Cardiac muscle cell (in vitro differentiated cells and primary cell): ENCODE data around the gene LCN1. TPM values are rescaled to one million over a fixed set of nuclear protein-coding genes. Genes with fewer than 3 reads are reported as not detected.
A peak's percentile ranks its signal among the peaks of the same experiment; 100 is the strongest.

Source experiments
- DNase-seq, 2 donors: peaks; one replicate each; pipeline versions ENCODE4 v3.0.0 to v3.0.0-alpha.2; 2010 to 2017; ENCODE audit warnings: low read depth in 1 of 2, low spot score in 1 of 2
- H3K27ac ChIP-seq: fragments of 200-600 bp; sonication (generic); 2 replicates; pipeline ENCODE4 v1.5.1; 2016
- H3K27me3 ChIP-seq: fragments of 200-600 bp; sonication (generic); 2 replicates; pipeline ENCODE4 v1.6.0; 2016; ENCODE audit warnings: control low read depth
- H3K36me3 ChIP-seq: fragments of 200-600 bp; sonication (generic); 2 replicates; pipeline ENCODE4 v1.5.1; 2016; ENCODE audit warnings: control low read depth
- H3K4me1 ChIP-seq: fragments of 200-600 bp; sonication (generic); 2 replicates; pipeline ENCODE4 v1.8.1; 2017; ENCODE audit warnings: low read depth, mild to moderate bottlenecking, mixed run types
- H3K4me3 ChIP-seq: fragments of 200-600 bp; sonication (generic); 2 replicates; pipeline ENCODE4 v1.5.1; 2016; ENCODE audit warnings: mild to moderate bottlenecking
- H3K9me3 ChIP-seq: fragments of 200-600 bp; sonication (generic); 2 replicates; pipeline ENCODE4 v1.5.1; 2017; ENCODE audit warnings: low read depth, mild to moderate bottlenecking, control low read depth
- polyA plus RNA-seq: library from polyadenylated mRNA; unstranded; fragments of >200 nt; fragmentation: Nextera tagmentation; extraction: Ambion mirVana; gene quantifications from 2 replicates; pipeline ENCODE4 v1.2.1, GENCODE V29; 2016
- total RNA-seq: library from RNA; depleted of rRNA; stranded (reverse); fragments of >200 nt; gene quantifications from 2 replicates; pipeline ENCODE4 v1.2.3, GENCODE V29; 2016
- TF ChIP-seq, protein P1 (sequence below): IDR thresholded peaks from 2 replicates; pipeline ENCODE4 v1.5.1; 2012; ENCODE audit warnings: low read depth, mild to moderate bottlenecking, low read length

The LCN1 gene
- total and polyA plus RNA-seq, 2 experiments from 2014 or later: 0.37 TPM; not detected in 1

DNA sequence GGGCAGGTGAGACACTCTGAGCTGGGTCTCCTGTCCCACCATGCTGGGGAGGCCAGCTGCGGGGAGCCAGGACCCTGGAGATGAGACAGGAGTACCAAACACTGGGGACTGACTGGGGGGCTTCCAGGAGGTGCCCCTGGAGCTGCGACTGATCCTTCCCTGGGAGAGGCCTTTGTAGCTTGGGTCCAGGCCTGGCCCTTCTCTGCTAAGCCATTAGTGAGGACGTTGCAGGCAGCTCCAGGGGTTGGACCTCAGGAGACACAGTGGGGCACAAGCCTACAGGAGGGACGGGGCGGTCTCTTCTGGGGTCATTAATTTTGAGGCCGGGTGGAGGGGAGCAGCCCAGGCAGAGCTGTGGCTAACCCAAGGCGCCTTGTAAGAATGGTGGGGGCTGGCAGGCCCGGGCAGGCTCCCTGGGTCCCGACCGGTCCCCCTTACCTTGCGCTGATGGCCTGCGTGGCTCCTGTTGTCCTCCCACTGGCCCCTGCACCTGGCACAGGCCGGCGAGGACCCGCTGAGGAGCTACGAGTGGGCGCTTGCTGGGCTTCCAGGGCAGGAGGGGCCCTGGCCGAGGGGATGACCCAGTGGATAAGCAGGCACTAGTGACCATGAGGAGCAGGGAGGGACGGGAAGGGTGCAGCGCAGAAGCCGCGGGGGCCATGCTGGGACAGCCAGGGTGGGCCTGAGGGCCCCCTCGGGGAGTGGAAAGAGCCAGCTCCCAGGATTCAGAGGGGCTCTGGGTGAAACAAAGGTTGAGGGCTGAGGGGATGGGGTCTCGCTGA, 15.6 kb upstream of the LCN1 start:
- TF ChIP-seq, protein P1, sequence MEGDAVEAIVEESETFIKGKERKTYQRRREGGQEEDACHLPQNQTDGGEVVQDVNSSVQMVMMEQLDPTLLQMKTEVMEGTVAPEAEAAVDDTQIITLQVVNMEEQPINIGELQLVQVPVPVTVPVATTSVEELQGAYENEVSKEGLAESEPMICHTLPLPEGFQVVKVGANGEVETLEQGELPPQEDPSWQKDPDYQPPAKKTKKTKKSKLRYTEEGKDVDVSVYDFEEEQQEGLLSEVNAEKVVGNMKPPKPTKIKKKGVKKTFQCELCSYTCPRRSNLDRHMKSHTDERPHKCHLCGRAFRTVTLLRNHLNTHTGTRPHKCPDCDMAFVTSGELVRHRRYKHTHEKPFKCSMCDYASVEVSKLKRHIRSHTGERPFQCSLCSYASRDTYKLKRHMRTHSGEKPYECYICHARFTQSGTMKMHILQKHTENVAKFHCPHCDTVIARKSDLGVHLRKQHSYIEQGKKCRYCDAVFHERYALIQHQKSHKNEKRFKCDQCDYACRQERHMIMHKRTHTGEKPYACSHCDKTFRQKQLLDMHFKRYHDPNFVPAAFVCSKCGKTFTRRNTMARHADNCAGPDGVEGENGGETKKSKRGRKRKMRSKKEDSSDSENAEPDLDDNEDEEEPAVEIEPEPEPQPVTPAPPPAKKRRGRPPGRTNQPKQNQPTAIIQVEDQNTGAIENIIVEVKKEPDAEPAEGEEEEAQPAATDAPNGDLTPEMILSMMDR: no peak
- no peak overlapping the region for H3K27ac ChIP-seq

DNA sequence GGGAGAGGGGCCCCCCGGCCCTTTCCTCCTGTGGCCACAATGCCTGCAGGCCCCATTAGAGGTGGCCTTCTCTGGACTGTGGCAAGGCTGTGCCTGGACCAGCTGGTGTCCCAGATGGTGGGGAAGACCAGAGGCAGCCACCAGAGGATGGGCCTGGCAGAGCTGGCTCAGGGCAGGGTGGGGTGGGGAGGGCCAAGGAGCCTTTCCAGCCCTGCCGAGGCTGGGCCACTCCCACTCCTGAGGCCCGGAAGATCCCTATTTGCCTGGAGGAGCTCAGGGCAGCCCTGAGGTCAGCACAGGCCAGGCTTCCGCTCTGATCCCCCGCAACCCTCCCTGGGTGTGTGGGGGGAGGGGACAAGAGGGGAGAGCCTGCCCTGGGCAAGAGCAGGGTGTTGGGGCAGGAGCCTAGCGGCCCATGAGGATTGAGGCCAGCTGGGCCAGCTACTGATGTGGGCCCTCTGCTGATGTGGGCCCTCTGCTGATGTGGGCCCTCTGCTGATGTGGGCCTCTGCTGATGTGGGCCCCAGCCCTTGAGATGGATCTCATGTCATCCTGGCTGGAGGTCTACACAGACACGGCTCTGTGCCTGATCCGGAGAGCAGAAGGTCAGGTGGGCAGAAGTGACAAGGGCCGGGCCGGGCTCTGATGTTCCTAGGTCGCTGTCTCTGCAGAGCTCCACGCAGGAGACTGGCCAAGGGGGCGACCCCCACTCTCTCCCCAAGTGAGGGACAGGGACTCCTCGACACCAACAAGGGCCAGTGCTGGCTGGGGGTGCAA, 14.7 kb upstream of the LCN1 start:
- no peaks in the 10 kb centered on the region for H3K27me3 ChIP-seq
- peaks cover 11% of the 10 kb centered on the region for H3K36me3 ChIP-seq
- DNase-seq: peak in 1 of 2 donors; percentile 61
- H3K9me3 ChIP-seq: no peaks in the 10 kb centered on the region
- peaks cover 3% of the 10 kb centered on the region for H3K4me1 ChIP-seq
- TF ChIP-seq, protein P1: no peak
- no peak overlapping the region for H3K27ac ChIP-seq
- H3K4me3 ChIP-seq: no peak overlapping the region

More for the DNA sequence above, 15.6 kb upstream of the LCN1 start:
- Histone ChIP-seq H3K9me3 (no peaks in the 10 kb centered on the region), H3K4me3 (no peak overlapping the region), H3K36me3 (peaks cover 11% of the 10 kb centered on the region), H3K27me3 (no peaks in the 10 kb centered on the region), H3K4me1 (peaks cover 7% of the 10 kb centered on the region)
- DNase-seq: no peak

DNA sequence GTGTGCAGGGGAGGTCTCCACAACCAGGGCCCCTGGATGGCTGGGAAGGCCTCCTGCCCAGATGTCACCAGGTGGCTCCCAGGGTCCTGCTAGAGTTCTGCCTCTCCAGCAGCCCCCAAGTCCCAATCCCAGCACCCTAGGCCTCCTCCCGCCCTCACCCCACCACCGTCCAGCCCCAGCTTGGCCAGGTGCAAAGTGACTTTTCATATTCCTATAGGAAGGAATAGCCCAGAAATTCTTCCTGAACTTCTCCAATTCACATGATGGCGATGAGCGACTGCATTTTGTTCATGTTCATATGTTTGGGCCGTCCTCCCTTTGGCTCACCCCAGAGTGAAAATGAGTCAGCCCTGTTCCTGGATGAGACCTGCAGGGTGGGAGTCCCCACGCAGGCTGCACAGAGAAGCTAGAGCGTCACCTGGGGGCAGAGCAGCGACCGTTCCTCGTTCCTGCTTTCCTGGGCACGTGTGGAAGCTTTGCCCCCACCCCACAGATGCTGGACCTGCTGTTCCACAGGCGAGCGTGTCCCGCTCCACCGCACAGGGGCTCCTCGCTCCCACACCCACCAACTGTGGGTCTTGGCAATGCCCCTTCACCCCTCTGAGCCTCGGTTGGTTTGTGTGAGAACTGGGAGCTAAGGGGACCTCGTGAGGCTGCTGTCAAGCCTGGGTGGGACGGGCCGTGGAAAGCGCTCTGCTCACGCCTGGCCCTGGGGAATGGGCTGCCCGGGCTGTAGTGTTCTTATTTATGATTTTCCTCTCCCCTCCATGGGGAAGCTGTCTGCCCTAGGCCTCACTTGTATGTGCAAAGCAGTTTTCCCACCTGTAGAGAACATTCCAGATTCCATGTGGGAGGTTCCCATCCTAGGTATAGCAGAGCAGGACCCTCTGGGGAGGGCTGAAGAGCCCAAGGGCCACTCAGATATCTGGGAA, 13.9 kb upstream of the LCN1 start:
- no peaks in the 10 kb centered on the region for H3K27me3 ChIP-seq
- DNase-seq: no peak

DNA sequence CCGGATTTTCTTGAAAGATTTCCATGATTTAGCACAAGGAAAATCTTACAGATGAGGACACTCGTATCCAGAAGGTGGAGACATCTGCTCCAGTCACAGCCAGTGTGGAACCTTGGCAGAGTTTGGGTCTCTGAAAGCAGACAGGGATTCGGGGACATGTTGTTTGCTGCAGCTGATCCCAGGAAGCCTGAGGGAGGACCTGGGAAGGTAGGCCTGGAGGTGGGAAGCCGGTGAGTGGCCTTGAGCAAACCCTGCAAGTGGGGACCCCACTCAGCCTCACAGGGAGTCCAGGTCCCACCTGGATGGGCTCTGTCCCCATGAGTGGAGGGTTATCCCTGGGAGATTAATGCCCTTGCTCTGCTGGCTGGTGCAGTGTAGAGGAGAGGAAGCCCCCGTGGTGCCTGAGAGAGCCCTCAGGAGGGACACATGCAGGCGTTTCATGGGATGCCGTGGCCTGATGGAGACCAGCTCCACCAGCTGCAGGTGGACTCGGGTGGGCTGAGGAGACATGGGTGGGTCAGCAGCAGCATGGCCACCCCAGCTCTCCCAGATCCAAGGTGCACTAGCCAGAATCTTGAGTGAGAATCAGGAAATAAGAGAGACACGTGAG, 12.9 kb upstream of the LCN1 start:
- no peaks in the 10 kb centered on the region for H3K4me1 ChIP-seq
- no peak for DNase-seq
- H3K4me3 ChIP-seq: no peak overlapping the region
- no peak overlapping the region for H3K27ac ChIP-seq
- TF ChIP-seq, protein P1: no peak
- peaks cover 11% of the 10 kb centered on the region for H3K36me3 ChIP-seq
- H3K27me3 ChIP-seq: no peaks in the 10 kb centered on the region
- H3K9me3 ChIP-seq: no peaks in the 10 kb centered on the region

More for the DNA sequence above, 13.9 kb upstream of the LCN1 start:
- Histone ChIP-seq H3K9me3 (no peaks in the 10 kb centered on the region), H3K27ac (no peak overlapping the region), H3K4me3 (no peak overlapping the region), H3K4me1 (no peaks in the 10 kb centered on the region), H3K36me3 (peaks cover 11% of the 10 kb centered on the region)
- TF ChIP-seq, protein P1: no peak

DNA sequence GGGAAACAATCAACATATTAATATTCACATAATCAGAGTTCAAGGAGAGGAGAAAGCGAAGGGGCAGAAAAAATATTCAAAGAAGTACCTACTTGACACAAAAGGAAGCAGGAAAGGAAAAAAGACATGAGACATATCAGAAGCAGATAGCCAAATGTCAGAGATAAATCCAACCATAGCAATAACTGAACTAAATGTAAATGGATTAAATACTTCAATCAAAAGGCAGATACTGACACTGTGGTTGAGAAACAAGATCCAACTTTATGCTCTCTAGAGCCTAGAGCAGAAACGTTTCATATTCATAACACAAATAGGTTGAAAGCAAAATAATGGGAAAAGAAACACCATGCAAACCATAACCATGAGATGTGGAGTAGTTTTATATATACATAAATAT, 11.8 kb upstream of the LCN1 start:
- H3K9me3 ChIP-seq: no peaks in the 10 kb centered on the region
- TF ChIP-seq, protein P1: no peak
- peaks cover 6% of the 10 kb centered on the region for H3K36me3 ChIP-seq
- no peak overlapping the region for H3K27ac ChIP-seq
- no peak for DNase-seq
- no peaks in the 10 kb centered on the region for H3K4me1 ChIP-seq
- H3K4me3 ChIP-seq: no peak overlapping the region
- H3K27me3 ChIP-seq: no peaks in the 10 kb centered on the region
